Measurements from ENCODE around the gene ZNF526.

DNA sequence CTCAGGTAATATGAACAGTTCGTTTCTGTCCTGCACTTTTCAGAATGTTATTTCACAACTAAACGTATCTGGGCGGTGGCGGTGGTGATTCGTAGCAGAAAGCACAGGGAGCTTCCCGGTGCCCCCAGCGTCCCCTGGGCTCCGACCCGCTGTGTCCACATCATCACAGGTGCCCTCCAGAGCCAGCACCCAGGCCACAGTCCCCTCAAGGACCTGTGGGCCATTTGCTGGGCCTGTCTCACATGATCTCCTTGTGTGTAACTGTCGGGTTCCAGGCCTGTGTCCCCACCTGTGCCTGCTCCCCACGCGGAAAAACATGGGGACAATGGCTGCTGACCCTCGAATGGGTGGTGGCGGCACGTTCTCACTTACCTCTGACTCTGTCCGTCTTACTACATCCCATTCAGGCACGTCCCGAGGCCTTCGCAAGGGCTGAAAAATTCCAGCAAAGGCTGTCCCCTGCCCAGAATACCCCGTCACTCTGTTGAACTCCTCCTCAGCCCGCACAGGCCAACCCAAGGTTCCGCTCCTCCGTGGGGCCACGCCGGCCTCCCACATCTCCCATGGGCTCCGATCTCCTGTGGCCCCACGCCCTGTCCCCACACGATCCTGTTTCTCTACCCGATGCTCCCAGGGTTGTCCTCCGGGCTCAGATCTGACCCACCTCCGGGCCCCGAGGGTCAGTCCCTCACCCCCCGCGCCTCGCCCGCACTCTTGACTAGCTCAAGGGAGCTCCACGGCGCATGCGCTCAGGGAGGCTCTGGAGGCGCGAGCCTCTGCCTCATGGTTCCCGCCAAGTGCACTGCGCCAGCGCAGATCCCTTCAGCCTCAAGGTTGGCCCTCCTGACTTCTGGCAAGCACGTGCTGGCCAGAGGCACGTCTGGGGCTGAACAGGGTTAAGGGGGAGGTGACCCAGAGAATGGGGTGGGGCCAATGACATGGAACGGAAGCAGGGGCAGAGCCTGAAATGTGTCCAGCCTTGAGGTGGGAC lies 23.8 kb upstream of the ZNF526 start:
- no peak for TF ChIP-seq POLR2A (IDR thresholded peaks at IDR 0.05)
- TF ChIP-seq, protein P1, sequence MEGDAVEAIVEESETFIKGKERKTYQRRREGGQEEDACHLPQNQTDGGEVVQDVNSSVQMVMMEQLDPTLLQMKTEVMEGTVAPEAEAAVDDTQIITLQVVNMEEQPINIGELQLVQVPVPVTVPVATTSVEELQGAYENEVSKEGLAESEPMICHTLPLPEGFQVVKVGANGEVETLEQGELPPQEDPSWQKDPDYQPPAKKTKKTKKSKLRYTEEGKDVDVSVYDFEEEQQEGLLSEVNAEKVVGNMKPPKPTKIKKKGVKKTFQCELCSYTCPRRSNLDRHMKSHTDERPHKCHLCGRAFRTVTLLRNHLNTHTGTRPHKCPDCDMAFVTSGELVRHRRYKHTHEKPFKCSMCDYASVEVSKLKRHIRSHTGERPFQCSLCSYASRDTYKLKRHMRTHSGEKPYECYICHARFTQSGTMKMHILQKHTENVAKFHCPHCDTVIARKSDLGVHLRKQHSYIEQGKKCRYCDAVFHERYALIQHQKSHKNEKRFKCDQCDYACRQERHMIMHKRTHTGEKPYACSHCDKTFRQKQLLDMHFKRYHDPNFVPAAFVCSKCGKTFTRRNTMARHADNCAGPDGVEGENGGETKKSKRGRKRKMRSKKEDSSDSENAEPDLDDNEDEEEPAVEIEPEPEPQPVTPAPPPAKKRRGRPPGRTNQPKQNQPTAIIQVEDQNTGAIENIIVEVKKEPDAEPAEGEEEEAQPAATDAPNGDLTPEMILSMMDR (IDR thresholded peaks at IDR 0.05): no peak
